Mesenchymal stem cell (in vitro differentiated cells and primary cell): ENCODE measurements around the gene SPATA13. TPM values are rescaled to one million over a fixed set of nuclear protein-coding genes. Genes with fewer than 3 reads are reported as not detected.

Experiments
- DNase-seq: peaks from one replicate; pipeline ENCODE4 v3.0.0-alpha.2; 2013
- H2AFZ ChIP-seq: one replicate; pipeline ENCODE4 v1.6.1; 2013; ENCODE audit warnings: low read depth, mild to moderate bottlenecking, control low read depth, inconsistent platforms, low read length, moderate library complexity
- H2AK5ac ChIP-seq: 2 replicates; pipeline ENCODE4 v1.6.1; 2013; ENCODE audit warnings: low read length, moderate library complexity, mild to moderate bottlenecking, inconsistent platforms; ENCODE audit not compliant: severe bottlenecking
- H2BK120ac ChIP-seq: one replicate; pipeline ENCODE4 v1.6.1; 2013; ENCODE audit warnings: low read depth, mild to moderate bottlenecking, inconsistent platforms, low read length, moderate library complexity
- H2BK12ac ChIP-seq, 2 experiments: one replicate each; pipeline ENCODE4 v1.6.1; 2013; ENCODE audit warnings: inconsistent platforms in 2 of 2, low read length in 2 of 2, mild to moderate bottlenecking in 2 of 2, moderate library complexity in 2 of 2, control low read depth in 1 of 2
- H2BK15ac ChIP-seq: one replicate; pipeline ENCODE4 v1.6.1; 2013; ENCODE audit warnings: mild to moderate bottlenecking, low read depth, inconsistent platforms; ENCODE audit not compliant: poor library complexity, severe bottlenecking
- H2BK5ac ChIP-seq: 2 replicates; pipeline ENCODE4 v1.6.1; 2013; ENCODE audit warnings: low read depth, mild to moderate bottlenecking, low read length, control low read depth, inconsistent platforms; ENCODE audit not compliant: poor library complexity, severe bottlenecking
- H3K14ac ChIP-seq, 2 experiments: one replicate each; pipeline ENCODE4 v1.6.1; 2013; ENCODE audit warnings: inconsistent platforms in 2 of 2, low read length in 2 of 2, control low read depth in 1 of 2, mild to moderate bottlenecking in 1 of 2, moderate library complexity in 1 of 2
- H3K18ac ChIP-seq, 2 experiments: one replicate each; pipeline ENCODE4 v1.6.1; 2013; ENCODE audit warnings: inconsistent platforms in 2 of 2, low read length in 2 of 2, control low read depth in 1 of 2, low read depth in 1 of 2, mild to moderate bottlenecking in 1 of 2
- H3K23ac ChIP-seq, 2 experiments: one replicate each; pipeline ENCODE4 v1.6.1; 2013; ENCODE audit warnings: inconsistent platforms in 2 of 2, low read length in 2 of 2, mild to moderate bottlenecking in 2 of 2, moderate library complexity in 2 of 2, control low read depth in 1 of 2
- H3K27ac ChIP-seq: 2 replicates; pipeline ENCODE4 v1.5.1; 2013; ENCODE audit warnings: mild to moderate bottlenecking, moderate library complexity, low read length, control low read depth, inconsistent platforms; ENCODE audit not compliant: poor library complexity, severe bottlenecking
- H3K27me3 ChIP-seq, 2 experiments: 2 replicates each; pipeline versions ENCODE4 v1.6.1 to v1.7.0; 2013; ENCODE audit warnings: low read length in 2 of 2, mild to moderate bottlenecking in 2 of 2, moderate library complexity in 2 of 2, control low read depth in 1 of 2, inconsistent platforms in 1 of 2; ENCODE audit not compliant: control insufficient read depth in 1 of 2, insufficient read depth in 1 of 2
- H3K36me3 ChIP-seq, 2 experiments: 2 replicates each; pipeline versions ENCODE4 v1.6.1 to v1.7.0; 2013; ENCODE audit warnings: low read length in 2 of 2, control low read depth in 1 of 2, inconsistent platforms in 1 of 2, low read depth in 1 of 2, mild to moderate bottlenecking in 1 of 2; ENCODE audit not compliant: insufficient read depth in 2 of 2, control insufficient read depth in 1 of 2
- H3K4ac ChIP-seq, 2 experiments: one replicate each; pipeline ENCODE4 v1.6.1; 2013; ENCODE audit warnings: inconsistent platforms in 2 of 2, low read length in 2 of 2, mild to moderate bottlenecking in 2 of 2, moderate library complexity in 2 of 2, control low read depth in 1 of 2, low read depth in 1 of 2
- H3K4me1 ChIP-seq: 2 replicates; pipeline ENCODE4 v1.6.1; 2013; ENCODE audit warnings: low read depth, low read length, control low read depth; ENCODE audit not compliant: control insufficient read depth, insufficient read depth
- H3K4me2 ChIP-seq: 2 replicates; pipeline ENCODE4 v1.6.1; 2013; ENCODE audit warnings: low read length, mild to moderate bottlenecking, inconsistent platforms; ENCODE audit not compliant: poor library complexity, severe bottlenecking
- H3K4me3 ChIP-seq, 2 experiments: 2 replicates each; pipeline versions ENCODE4 v1.5.1 to v1.7.0; 2013; ENCODE audit warnings: low read length in 2 of 2, mild to moderate bottlenecking in 2 of 2, control low read depth in 1 of 2, low read depth in 1 of 2; ENCODE audit not compliant: insufficient read depth in 1 of 2
- H3K79me1 ChIP-seq: replicated peaks from 2 replicates; pipeline ENCODE4 v1.6.1; 2013; ENCODE audit warnings: mild to moderate bottlenecking, control low read depth, low read length, inconsistent platforms; ENCODE audit not compliant: poor library complexity, severe bottlenecking
- H3K9ac ChIP-seq: 2 replicates; pipeline ENCODE4 v1.7.0; 2013; ENCODE audit warnings: mild to moderate bottlenecking, low read length, moderate library complexity
- H3K9me3 ChIP-seq: 2 replicates; pipeline ENCODE4 v1.7.0; 2013; ENCODE audit warnings: mild to moderate bottlenecking, low read length; ENCODE audit not compliant: control insufficient read depth
- H4K8ac ChIP-seq: one replicate; pipeline ENCODE4 v1.6.1; 2013; ENCODE audit warnings: inconsistent platforms, mild to moderate bottlenecking, low read length, moderate library complexity
- H4K91ac ChIP-seq: one replicate; pipeline ENCODE4 v1.6.1; 2013; ENCODE audit warnings: mild to moderate bottlenecking, low read length, inconsistent platforms
- WGBS: methylation state at CpG from one replicate; pipeline ENCODE4 v1.1.7; 2013; ENCODE audit warnings: mixed read lengths; 5-methylcytosine and 5-hydroxymethylcytosine counted together
- polyA plus RNA-seq, 2 experiments: library from polyadenylated mRNA; stranded (reverse); fragments of 200-250 nt; gene quantifications; one replicate each; pipeline ENCODE4 v1.2.3, GENCODE V29; 2013

The SPATA13 gene
- polyA plus RNA-seq (2013, experiment 1 of 2), result 5.8 TPM
- 6.8 TPM for polyA plus RNA-seq (2013, experiment 2 of 2)

DNA sequence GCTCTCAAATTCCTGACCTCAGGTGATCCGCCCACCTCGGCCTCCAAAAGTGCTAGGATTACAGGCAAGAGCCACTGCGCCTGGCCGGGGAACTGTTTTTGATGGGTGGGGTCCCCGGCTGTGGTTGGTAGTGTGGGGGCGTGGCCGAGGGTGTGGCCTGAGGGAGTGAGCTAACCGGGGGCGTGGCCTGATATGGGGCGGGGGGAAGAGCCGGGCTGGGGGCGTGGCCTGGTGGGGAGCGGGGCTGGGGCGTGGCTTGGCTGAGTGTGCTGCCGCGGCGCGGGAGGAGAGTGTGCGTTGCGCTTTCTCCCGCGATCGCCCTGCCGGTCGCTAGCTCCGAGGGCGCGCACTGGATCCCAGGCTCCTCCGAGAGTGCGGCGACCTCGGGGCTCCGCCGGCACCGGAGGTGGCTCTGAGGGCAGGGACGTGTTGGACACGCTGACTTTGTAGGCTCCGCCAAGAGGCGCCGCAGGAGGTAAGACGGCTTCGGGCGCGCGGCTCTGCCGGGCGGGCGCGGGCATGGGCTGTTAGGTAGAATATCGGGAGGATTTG lies at the start of gene SPATA13:
Gene SPATA13 (plus strand): TSS at position 263 of the 552 bp plus-strand sequence. CDS start 62,210 bp downstream, outside the sequence.
- Histone ChIP-seq H3K14ac (peak within 1 kb of the TSS in 1 of 2 experiments; percentile 80), H2BK15ac (peak within 1 kb of the TSS; percentile 95), H2BK120ac (peak within 1 kb of the TSS; percentile 54), H3K4me3 (peak within 1 kb of the TSS; percentile 75 to 92), H3K23ac (peak within 1 kb of the TSS in 1 of 2 experiments; percentile 87), H3K4ac (peak within 1 kb of the TSS; percentile 36 to 64), H2BK12ac (peak within 1 kb of the TSS; percentile 12 to 39), H3K27ac (peak within 1 kb of the TSS; percentile 96), H3K36me3 (peaks cover 0 to 4% of the 10 kb centered on the region in 2 experiments), H3K9me3 (no peaks in the 10 kb centered on the region), H3K9ac (peak within 1 kb of the TSS; percentile 87), H3K18ac (peak within 1 kb of the TSS; percentile 58 to 90), H4K91ac (peak within 1 kb of the TSS; percentile 19), H2AFZ (peak within 1 kb of the TSS; percentile 56), H3K79me1 (peaks cover 18% of the 10 kb centered on the region), H4K8ac (peak within 1 kb of the TSS; percentile 70), H3K4me2 (peak within 1 kb of the TSS; percentile 99), H3K27me3 (no peaks in the 10 kb centered on the region), H2BK5ac (peak within 1 kb of the TSS; percentile 95), H3K4me1 (peaks cover 21% of the 10 kb centered on the region), H2AK5ac (no peak within 1 kb of the TSS)
- WGBS, result under 1% methylated on average over 48 of the region's 50 CpGs
- DNase-seq, result peak; percentile 90

- H3K36me3 ChIP-seq, result no peaks in the 10 kb centered on the region
- peaks cover 0 to 4% of the 10 kb centered on the region in 2 experiments for H3K27me3 ChIP-seq
- H4K91ac ChIP-seq, result no peak overlapping the region
- H3K4ac ChIP-seq, result no peak overlapping the region
- H2BK120ac ChIP-seq, result no peak overlapping the region
- no peak overlapping the region for H2BK15ac ChIP-seq
- H3K18ac ChIP-seq, result no peak overlapping the region
- no peak overlapping the region for H3K9ac ChIP-seq
- no peaks in the 10 kb centered on the region for H3K9me3 ChIP-seq
- peak; percentile 53 for DNase-seq
- H3K4me2 ChIP-seq, result no peak overlapping the region
- no peak overlapping the region for H4K8ac ChIP-seq
- no peak overlapping the region for H2AFZ ChIP-seq
- H2AK5ac ChIP-seq, result no peak overlapping the region
- H3K4me3 ChIP-seq, result no peak overlapping the region
- no peak overlapping the region for H3K27ac ChIP-seq
- 81% methylated on average over 5 of the region's 5 CpGs for WGBS
- peaks cover 1% of the 10 kb centered on the region for H3K4me1 ChIP-seq
- no peaks in the 10 kb centered on the region for H3K79me1 ChIP-seq
- H2BK12ac ChIP-seq, result no peak overlapping the region
- H3K14ac ChIP-seq, result no peak overlapping the region
- no peak overlapping the region for H3K23ac ChIP-seq
- no peak overlapping the region for H2BK5ac ChIP-seq
Measured at GRCh38 chr13:24112791-24113190, 47.7 kb upstream of the SPATA13 start.

DNA sequence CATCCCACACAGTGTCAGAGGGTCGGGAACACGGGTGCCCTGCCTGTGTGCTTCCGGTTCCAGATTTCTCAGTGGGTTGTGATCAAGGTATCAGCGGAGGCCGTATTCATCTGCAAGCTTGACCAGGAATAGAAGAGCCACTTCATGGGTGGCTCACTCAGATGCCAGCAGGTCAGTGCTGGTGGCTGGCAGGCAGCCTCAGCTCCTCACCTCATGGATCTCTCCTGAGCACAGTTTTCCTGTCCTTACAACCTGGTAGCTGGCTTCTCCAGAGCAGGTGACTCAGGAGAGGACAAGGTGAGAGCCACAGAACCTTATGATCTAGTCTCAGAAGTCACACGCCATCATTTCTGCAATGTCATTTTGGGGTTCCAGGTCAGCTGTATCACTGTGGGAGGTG lies 44.8 kb upstream of the SPATA13 start:
- Histone ChIP-seq H4K8ac (no peak overlapping the region), H3K27me3 (peaks cover 8 to 10% of the 10 kb centered on the region in 2 experiments), H3K36me3 (no peaks in the 10 kb centered on the region), H2AK5ac (no peak overlapping the region), H2BK5ac (no peak overlapping the region), H2AFZ (no peak overlapping the region), H3K4me1 (peaks cover 1% of the 10 kb centered on the region), H4K91ac (no peak overlapping the region), H2BK120ac (no peak overlapping the region), H3K18ac (no peak overlapping the region), H3K9me3 (no peaks in the 10 kb centered on the region), H3K4me2 (no peak overlapping the region), H2BK12ac (no peak overlapping the region), H3K23ac (no peak overlapping the region), H3K79me1 (no peaks in the 10 kb centered on the region), H3K4ac (no peak overlapping the region), H3K14ac (peak overlapping the region in 1 of 2 experiments; percentile 11), H2BK15ac (no peak overlapping the region), H3K4me3 (no peak overlapping the region), H3K27ac (no peak overlapping the region), H3K9ac (no peak overlapping the region)
- WGBS, result 93% methylated on average over 6 of the region's 6 CpGs
- no peak for DNase-seq

GRCh38 chr13:24116131-24116530 lies 44.4 kb upstream of the SPATA13 start:
- 92% methylated on average over 6 of the region's 6 CpGs for WGBS
- Histone ChIP-seq H3K4ac (no peak overlapping the region), H4K8ac (no peak overlapping the region), H3K4me1 (peaks cover 1% of the 10 kb centered on the region), H2BK12ac (no peak overlapping the region), H3K18ac (no peak overlapping the region), H2AFZ (no peak overlapping the region), H3K27me3 (peaks cover 10 to 11% of the 10 kb centered on the region in 2 experiments), H3K9me3 (no peaks in the 10 kb centered on the region), H2BK120ac (no peak overlapping the region), H4K91ac (no peak overlapping the region), H2AK5ac (no peak overlapping the region), H3K79me1 (no peaks in the 10 kb centered on the region), H3K9ac (no peak overlapping the region), H3K4me3 (no peak overlapping the region), H3K14ac (peak overlapping the region in 1 of 2 experiments; percentile 11), H3K27ac (no peak overlapping the region), H3K23ac (no peak overlapping the region), H3K4me2 (no peak overlapping the region), H3K36me3 (no peaks in the 10 kb centered on the region), H2BK15ac (no peak overlapping the region), H2BK5ac (no peak overlapping the region)
- DNase-seq, result peak; percentile 27
